Natural killer cell (primary cell): Measurements from ENCODE around the gene COX8A. TPM values are rescaled to one million over a fixed set of nuclear protein-coding genes. Genes with fewer than 3 reads are reported as not detected.

Source experiments
- ATAC-seq, 3 donors: fragments of 150-1000 bp in 2 of 3; fragments of 200-7000 bp in 1 of 3; cut with Tn5 transposase; 1 replicate in 1 of 3; 2 replicates in 2 of 3; pipeline ENCODE4 v1.10.0; 2021; ENCODE audit warnings: mild to moderate bottlenecking in 2 of 3, moderate library complexity in 2 of 3
- DNase-seq, 2 donors: peaks; one replicate each; pipeline versions ENCODE4 v3.0.0 to v3.0.0-alpha.2; 2013 to 2021; ENCODE audit warnings: mixed read lengths in 1 of 2
- H3K27ac ChIP-seq: one replicate; pipeline ENCODE4 v1.5.1; 2013; ENCODE audit warnings: mild to moderate bottlenecking, low read length
- H3K27me3 ChIP-seq: one replicate; pipeline ENCODE4 v1.6.1; 2013; ENCODE audit warnings: low read length; ENCODE audit not compliant: control insufficient read depth, insufficient read depth
- H3K36me3 ChIP-seq: one replicate; pipeline ENCODE4 v1.6.1; 2013; ENCODE audit warnings: low read length; ENCODE audit not compliant: control insufficient read depth, insufficient read depth
- H3K4me1 ChIP-seq: one replicate; pipeline ENCODE4 v1.6.1; 2013; ENCODE audit warnings: low read length; ENCODE audit not compliant: control insufficient read depth, insufficient read depth
- H3K4me3 ChIP-seq: one replicate; pipeline ENCODE4 v1.5.1; 2013; ENCODE audit warnings: low read length
- H3K9me3 ChIP-seq: one replicate; pipeline ENCODE4 v1.6.1; 2013; ENCODE audit warnings: low read length; ENCODE audit not compliant: control insufficient read depth, insufficient read depth
- H3K27ac Mint-ChIP-seq, 2 donors: one replicate each; pipeline ENCODE4 v1.8.0; 2022; ENCODE audit warnings: mild to moderate bottlenecking in 2 of 2, mixed read lengths in 2 of 2, moderate library complexity in 1 of 2
- H3K27me3 Mint-ChIP-seq, 2 donors: one replicate each; pipeline ENCODE4 v1.8.0; 2022; ENCODE audit warnings: low read depth in 2 of 2, mixed read lengths in 2 of 2
- H3K36me3 Mint-ChIP-seq: one replicate; pipeline ENCODE4 v1.8.0; 2022; ENCODE audit warnings: mixed read lengths
- H3K4me1 Mint-ChIP-seq, 2 donors: one replicate each; pipeline ENCODE4 v1.8.0; 2022; ENCODE audit warnings: mixed read lengths in 2 of 2
- H3K4me3 Mint-ChIP-seq: one replicate; pipeline ENCODE4 v1.8.0; 2022; ENCODE audit warnings: mild to moderate bottlenecking, moderate library complexity, mixed read lengths
- H3K9me3 Mint-ChIP-seq, 2 donors: one replicate each; pipeline ENCODE4 v1.8.0; 2022; ENCODE audit warnings: mixed read lengths in 2 of 2
- CTCF ChIP-seq: fragments of 200-600 bp; IDR thresholded peaks from one replicate; pipeline ENCODE4 v1.8.0; 2022; ENCODE audit warnings: antibody characterized with exemption
- WGBS: methylation state at CpG from one replicate; pipeline ENCODE4 v1.1.7; 2013; ENCODE audit warnings: missing lambda C conversion rate; ENCODE audit not compliant: insufficient coverage; 5-methylcytosine and 5-hydroxymethylcytosine counted together
- intact Hi-C: fragments of 100-400 bp; cut with micrococcal nuclease; formaldehyde crosslinking; loops from one replicate; pipeline ENCODE4 v1.14.2; 2022
- total RNA-seq, 4 donors: library from RNA; stranded (reverse); fragments of 120-200 nt in 1 of 4; gene quantifications; one replicate each; pipeline versions ENCODE4 v1.2.3 to v1.2.4, GENCODE V29; 2013 to 2022

The COX8A gene
- total RNA-seq, 3 donors from 2014 or later (not counting 1 experiment from before 2014, with no cell fraction given): 143 to 166 (median 145) TPM

- DNase-seq (no peak), ATAC-seq (no peak)
- peaks cover 0 to under 1% of the 10 kb centered on the region in 2 donors for H3K27me3 Mint-ChIP-seq
- peaks cover 3% of the 10 kb centered on the region for H3K9me3 ChIP-seq
- no peaks in the 10 kb centered on the region for H3K36me3 Mint-ChIP-seq
- H3K4me1 Mint-ChIP-seq: peaks cover 0 to 18% of the 10 kb centered on the region in 2 donors
- no peak for TF ChIP-seq CTCF
- no peaks in the 10 kb centered on the region for H3K27me3 ChIP-seq
- H3K4me1 ChIP-seq: no peaks in the 10 kb centered on the region
- no peak overlapping the region for H3K27ac ChIP-seq
- H3K36me3 ChIP-seq: no peaks in the 10 kb centered on the region
- intact Hi-C loops: no loop called here
- H3K9me3 Mint-ChIP-seq: peaks cover 0 to 5% of the 10 kb centered on the region in 2 donors
- no peak overlapping the region for H3K4me3 ChIP-seq
- H3K4me3 Mint-ChIP-seq: no peak overlapping the region
- no peak overlapping the region for H3K27ac Mint-ChIP-seq
- WGBS: 92% methylated on average over 16 of the region's 16 CpGs
Observed at GRCh38 chr11:64013141-64013896, 38.9 kb downstream of the COX8A start.

- H3K9me3 Mint-ChIP-seq: peaks cover 0 to 5% of the 10 kb centered on the region in 2 donors
Observed at GRCh38 chr11:64014356-64014755, 39.9 kb downstream of the COX8A start.

GRCh38 chr11:64015510-64015909 is 41.1 kb downstream of the COX8A start:
- H3K4me3 ChIP-seq: no peak overlapping the region
- H3K27me3 Mint-ChIP-seq: no peaks in the 10 kb centered on the region
- no peaks in the 10 kb centered on the region for H3K36me3 Mint-ChIP-seq
- no peak overlapping the region for H3K4me3 Mint-ChIP-seq
- DNase-seq (no peak), ATAC-seq (no peak)
- no peak overlapping the region for H3K27ac Mint-ChIP-seq
- peaks cover 0 to 9% of the 10 kb centered on the region in 2 donors for H3K4me1 Mint-ChIP-seq
- 90% methylated on average over 20 of the region's 20 CpGs for WGBS
- no peaks in the 10 kb centered on the region for H3K27me3 ChIP-seq
- intact Hi-C loops: no loop called here
- no peak overlapping the region for H3K27ac ChIP-seq
- no peaks in the 10 kb centered on the region for H3K36me3 ChIP-seq
- no peak for TF ChIP-seq CTCF
- H3K9me3 Mint-ChIP-seq: peaks cover 0 to 5% of the 10 kb centered on the region in 2 donors
- H3K9me3 ChIP-seq: no peaks in the 10 kb centered on the region
- H3K4me1 ChIP-seq: no peaks in the 10 kb centered on the region

More at GRCh38 chr11:64014356-64014755, 39.9 kb downstream of the COX8A start:
- no peak for TF ChIP-seq CTCF
- Mint-ChIP-seq H3K36me3 (no peaks in the 10 kb centered on the region), H3K27ac (no peak overlapping the region), H3K27me3 (no peaks in the 10 kb centered on the region), H3K4me3 (no peak overlapping the region), H3K4me1 (peaks cover 0 to 17% of the 10 kb centered on the region in 2 donors)
- no peaks in the 10 kb centered on the region for H3K36me3 ChIP-seq
- WGBS: 96% methylated on average over 11 of the region's 11 CpGs
- intact Hi-C loops: no loop called here
- peaks cover 3% of the 10 kb centered on the region for H3K9me3 ChIP-seq
- no peaks in the 10 kb centered on the region for H3K27me3 ChIP-seq
- ATAC-seq: no peak
- no peak overlapping the region for H3K27ac ChIP-seq
- no peak overlapping the region for H3K4me3 ChIP-seq
- no peaks in the 10 kb centered on the region for H3K4me1 ChIP-seq
- DNase-seq: no peak
